GM23338 (cell line): ENCODE data around the gene COPS2. TPM values are rescaled to one million over a fixed set of nuclear protein-coding genes. Genes with fewer than 3 reads are reported as not detected.

Experiments
- ATAC-seq: fragments of 200-7000 bp; cut with Tn5 transposase; 3 replicates; pipeline ENCODE4 v1.9.1; 2020
- DNase-seq: peaks from one replicate; pipeline ENCODE4 v3.0.0-alpha.2; 2015; ENCODE audit warnings: low spot score
- H2AFZ ChIP-seq: fragments of 200-600 bp; sonication (generic); 2 replicates; pipeline ENCODE4 v1.8.0; 2016; ENCODE audit warnings: antibody characterized with exemption, mild to moderate bottlenecking, moderate library complexity
- H3F3A ChIP-seq: fragments of 200-600 bp; sonication (generic); replicated peaks from 2 replicates; pipeline ENCODE4 v1.8.0; 2017; ENCODE audit warnings: antibody characterized with exemption, mixed run types, low read depth
- H3K27ac ChIP-seq: fragments of 200-600 bp; sonication (generic); 2 replicates; pipeline ENCODE4 v1.6.1; 2016; ENCODE audit warnings: low read depth
- H3K27me3 ChIP-seq: fragments of 200-600 bp; sonication (generic); 2 replicates; pipeline ENCODE4 v1.8.0; 2016; ENCODE audit warnings: mild to moderate bottlenecking, mixed run types, moderate library complexity; ENCODE audit not compliant: insufficient read depth
- H3K36me3 ChIP-seq: fragments of 200-600 bp; sonication (generic); 2 replicates; pipeline ENCODE4 v1.8.0; 2016; ENCODE audit warnings: mild to moderate bottlenecking; ENCODE audit not compliant: insufficient read depth
- H3K4me1 ChIP-seq: fragments of 200-600 bp; sonication (generic); 2 replicates; pipeline ENCODE4 v1.8.0; 2016; ENCODE audit warnings: mild to moderate bottlenecking, moderate library complexity; ENCODE audit not compliant: insufficient read depth
- H3K4me2 ChIP-seq: fragments of 200-600 bp; sonication (generic); 2 replicates; pipeline ENCODE4 v1.7.1; 2017; ENCODE audit warnings: mixed run types
- H3K4me3 ChIP-seq: fragments of 200-600 bp; sonication (generic); 2 replicates; pipeline ENCODE4 v1.6.1; 2016; ENCODE audit warnings: mixed run types
- H3K79me2 ChIP-seq: fragments of 200-600 bp; sonication (generic); replicated peaks from 2 replicates; pipeline ENCODE4 v1.8.0; 2017; ENCODE audit warnings: mild to moderate bottlenecking; ENCODE audit not compliant: insufficient read depth
- H3K9me2 ChIP-seq: fragments of 200-600 bp; sonication (generic); 2 replicates; pipeline ENCODE4 v1.8.0; 2017; ENCODE audit not compliant: insufficient read depth
- H4K20me1 ChIP-seq: fragments of 200-600 bp; sonication (generic); replicated peaks from 2 replicates; pipeline ENCODE4 v1.8.0; 2017; ENCODE audit warnings: mild to moderate bottlenecking; ENCODE audit not compliant: insufficient read depth
- H3K27ac Mint-ChIP-seq: 2 replicates; pipeline ENCODE4 v1.8.0; 2020; ENCODE audit warnings: inconsistent platforms, mild to moderate bottlenecking, moderate library complexity, mixed read lengths
- H3K27me3 Mint-ChIP-seq: 3 replicates; pipeline ENCODE4 v1.8.0; 2022; ENCODE audit warnings: low read depth, mild to moderate bottlenecking, moderate library complexity, mixed read lengths, inconsistent platforms; ENCODE audit not compliant: insufficient read depth, poor library complexity
- H3K36me3 Mint-ChIP-seq: 3 replicates; pipeline ENCODE4 v1.8.0; 2021; ENCODE audit warnings: low read depth, mild to moderate bottlenecking, inconsistent platforms, moderate library complexity, mixed read lengths
- H3K4me1 Mint-ChIP-seq: 3 replicates; pipeline ENCODE4 v1.8.0; 2020; ENCODE audit warnings: mild to moderate bottlenecking, inconsistent platforms, mixed read lengths
- H3K4me3 Mint-ChIP-seq: 3 replicates; pipeline ENCODE4 v1.8.0; 2021; ENCODE audit warnings: moderate library complexity, mild to moderate bottlenecking, inconsistent platforms, mixed read lengths
- H3K9me3 Mint-ChIP-seq: 3 replicates; pipeline ENCODE4 v1.8.0; 2020; ENCODE audit warnings: moderate library complexity, mild to moderate bottlenecking, inconsistent platforms, mixed read lengths
- CREB1 ChIP-seq: fragments of 250-450 bp; sonication (Bioruptor Pico); IDR thresholded peaks from 2 replicates; pipeline ENCODE4 v1.5.0; 2020; ENCODE audit warnings: low read depth, mild to moderate bottlenecking, moderate library complexity
- ETS1 ChIP-seq: IDR thresholded peaks from 2 replicates; pipeline ENCODE4 v1.6.1; 2016; ENCODE audit warnings: antibody characterized with exemption
- EZH2 ChIP-seq: fragments of 200-600 bp; sonication (generic); IDR thresholded peaks from one replicate; pipeline ENCODE4 v1.8.0; 2017; ENCODE audit warnings: antibody characterized with exemption, mild to moderate bottlenecking, low read depth; ENCODE audit not compliant: unreplicated experiment
- EZH2phosphoT487 ChIP-seq: fragments of 200-600 bp; sonication (generic); IDR thresholded peaks from one replicate; pipeline ENCODE4 v1.8.1; 2018; ENCODE audit warnings: antibody characterized with exemption; ENCODE audit not compliant: unreplicated experiment
- JUNB ChIP-seq: IDR thresholded peaks from one replicate; pipeline ENCODE4 v1.6.1; 2016; ENCODE audit warnings: antibody characterized with exemption; ENCODE audit not compliant: unreplicated experiment
- NANOG ChIP-seq: IDR thresholded peaks from 2 replicates; pipeline ENCODE4 v1.6.1; 2016; ENCODE audit warnings: antibody characterized with exemption, borderline replicate concordance
- POLR2AphosphoS5 ChIP-seq: IDR thresholded peaks from 2 replicates; pipeline ENCODE4 v1.6.1; 2016; ENCODE audit warnings: antibody characterized with exemption, low read depth
- STAT1 ChIP-seq: IDR thresholded peaks from one replicate; pipeline ENCODE4 v1.6.1; 2016; ENCODE audit warnings: antibody characterized with exemption; ENCODE audit not compliant: unreplicated experiment
- ZNF114 ChIP-seq: fragments of 250-450 bp; sonication (Bioruptor Pico); IDR thresholded peaks from 2 replicates; pipeline ENCODE4 v1.5.0; 2020; ENCODE audit warnings: mild to moderate bottlenecking, moderate library complexity
- ZNF331 ChIP-seq: fragments of 250-450 bp; sonication (Bioruptor Pico); IDR thresholded peaks from 2 replicates; pipeline ENCODE4 v1.5.0; 2020; ENCODE audit warnings: low read depth, mild to moderate bottlenecking, moderate library complexity
- polyA plus RNA-seq: library from polyadenylated mRNA; unstranded; fragments of >200 nt; fragmentation: Nextera tagmentation; extraction: Ambion mirVana; gene quantifications from 2 replicates; pipeline ENCODE4 v1.2.1, GENCODE V29; 2016
- total RNA-seq: library from RNA; depleted of rRNA; stranded (reverse); fragments of >200 nt; shearing (Covaris generic); gene quantifications from 2 replicates; pipeline ENCODE4 v1.2.3, GENCODE V29; 2014
- TF ChIP-seq, protein P1 (sequence below): IDR thresholded peaks from one replicate; pipeline ENCODE4 v1.6.1; 2018; ENCODE audit warnings: antibody characterized with exemption; ENCODE audit not compliant: unreplicated experiment
- TF ChIP-seq, protein P2 (sequence below), 2 experiments: fragments of 200-600 bp in 1 of 2; sonication (generic) in 1 of 2; conservative IDR thresholded peaks; 2 replicates each; pipeline versions ENCODE4 v1.5.1 to v1.6.1; 2016 to 2017; ENCODE audit warnings: antibody characterized with exemption in 2 of 2, low read depth in 2 of 2, mild to moderate bottlenecking in 2 of 2, moderate library complexity in 1 of 2
- TF ChIP-seq, protein P3 (sequence below): fragments of 250-450 bp; sonication (Bioruptor Pico); IDR thresholded peaks from 2 replicates; pipeline ENCODE4 v1.5.0; 2020; ENCODE audit warnings: mild to moderate bottlenecking, moderate library complexity

Gene COPS2
- total and polyA plus RNA-seq, 2 experiments from 2014 or later: 38.7 to 67.3 TPM

- no peak overlapping the region for H2AFZ ChIP-seq
- Mint-ChIP-seq H3K27me3 (no peaks in the 10 kb centered on the region), H3K36me3 (peaks cover 57% of the 10 kb centered on the region), H3K4me3 (no peak overlapping the region), H3K4me1 (no peaks in the 10 kb centered on the region), H3K9me3 (no peaks in the 10 kb centered on the region), H3K27ac (no peak overlapping the region)
- H3K36me3 ChIP-seq: peaks cover 60% of the 10 kb centered on the region
- no peaks in the 10 kb centered on the region for H3F3A ChIP-seq
- H3K27me3 ChIP-seq: no peaks in the 10 kb centered on the region
- no peaks in the 10 kb centered on the region for H3K9me2 ChIP-seq
- ATAC-seq: no peak
- no peak overlapping the region for H3K4me3 ChIP-seq
- H3K27ac ChIP-seq: no peak overlapping the region
- DNase-seq: no peak
- H4K20me1 ChIP-seq: no peaks in the 10 kb centered on the region; the same call in 1 of the 2 replicates
- TF ChIP-seq, protein P1, sequence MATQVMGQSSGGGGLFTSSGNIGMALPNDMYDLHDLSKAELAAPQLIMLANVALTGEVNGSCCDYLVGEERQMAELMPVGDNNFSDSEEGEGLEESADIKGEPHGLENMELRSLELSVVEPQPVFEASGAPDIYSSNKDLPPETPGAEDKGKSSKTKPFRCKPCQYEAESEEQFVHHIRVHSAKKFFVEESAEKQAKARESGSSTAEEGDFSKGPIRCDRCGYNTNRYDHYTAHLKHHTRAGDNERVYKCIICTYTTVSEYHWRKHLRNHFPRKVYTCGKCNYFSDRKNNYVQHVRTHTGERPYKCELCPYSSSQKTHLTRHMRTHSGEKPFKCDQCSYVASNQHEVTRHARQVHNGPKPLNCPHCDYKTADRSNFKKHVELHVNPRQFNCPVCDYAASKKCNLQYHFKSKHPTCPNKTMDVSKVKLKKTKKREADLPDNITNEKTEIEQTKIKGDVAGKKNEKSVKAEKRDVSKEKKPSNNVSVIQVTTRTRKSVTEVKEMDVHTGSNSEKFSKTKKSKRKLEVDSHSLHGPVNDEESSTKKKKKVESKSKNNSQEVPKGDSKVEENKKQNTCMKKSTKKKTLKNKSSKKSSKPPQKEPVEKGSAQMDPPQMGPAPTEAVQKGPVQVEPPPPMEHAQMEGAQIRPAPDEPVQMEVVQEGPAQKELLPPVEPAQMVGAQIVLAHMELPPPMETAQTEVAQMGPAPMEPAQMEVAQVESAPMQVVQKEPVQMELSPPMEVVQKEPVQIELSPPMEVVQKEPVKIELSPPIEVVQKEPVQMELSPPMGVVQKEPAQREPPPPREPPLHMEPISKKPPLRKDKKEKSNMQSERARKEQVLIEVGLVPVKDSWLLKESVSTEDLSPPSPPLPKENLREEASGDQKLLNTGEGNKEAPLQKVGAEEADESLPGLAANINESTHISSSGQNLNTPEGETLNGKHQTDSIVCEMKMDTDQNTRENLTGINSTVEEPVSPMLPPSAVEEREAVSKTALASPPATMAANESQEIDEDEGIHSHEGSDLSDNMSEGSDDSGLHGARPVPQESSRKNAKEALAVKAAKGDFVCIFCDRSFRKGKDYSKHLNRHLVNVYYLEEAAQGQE: no peak
- no peak for TF ChIP-seq ZNF114 (CRISPR knock-in tag)
- TF ChIP-seq, protein P2, sequence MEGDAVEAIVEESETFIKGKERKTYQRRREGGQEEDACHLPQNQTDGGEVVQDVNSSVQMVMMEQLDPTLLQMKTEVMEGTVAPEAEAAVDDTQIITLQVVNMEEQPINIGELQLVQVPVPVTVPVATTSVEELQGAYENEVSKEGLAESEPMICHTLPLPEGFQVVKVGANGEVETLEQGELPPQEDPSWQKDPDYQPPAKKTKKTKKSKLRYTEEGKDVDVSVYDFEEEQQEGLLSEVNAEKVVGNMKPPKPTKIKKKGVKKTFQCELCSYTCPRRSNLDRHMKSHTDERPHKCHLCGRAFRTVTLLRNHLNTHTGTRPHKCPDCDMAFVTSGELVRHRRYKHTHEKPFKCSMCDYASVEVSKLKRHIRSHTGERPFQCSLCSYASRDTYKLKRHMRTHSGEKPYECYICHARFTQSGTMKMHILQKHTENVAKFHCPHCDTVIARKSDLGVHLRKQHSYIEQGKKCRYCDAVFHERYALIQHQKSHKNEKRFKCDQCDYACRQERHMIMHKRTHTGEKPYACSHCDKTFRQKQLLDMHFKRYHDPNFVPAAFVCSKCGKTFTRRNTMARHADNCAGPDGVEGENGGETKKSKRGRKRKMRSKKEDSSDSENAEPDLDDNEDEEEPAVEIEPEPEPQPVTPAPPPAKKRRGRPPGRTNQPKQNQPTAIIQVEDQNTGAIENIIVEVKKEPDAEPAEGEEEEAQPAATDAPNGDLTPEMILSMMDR (conservative IDR thresholded peaks at IDR 0.05; ENCODE audit: low read depth in 2 of 2): no peak
- TF ChIP-seq EZH2phosphoT487: no peak
- TF ChIP-seq, protein P3, sequence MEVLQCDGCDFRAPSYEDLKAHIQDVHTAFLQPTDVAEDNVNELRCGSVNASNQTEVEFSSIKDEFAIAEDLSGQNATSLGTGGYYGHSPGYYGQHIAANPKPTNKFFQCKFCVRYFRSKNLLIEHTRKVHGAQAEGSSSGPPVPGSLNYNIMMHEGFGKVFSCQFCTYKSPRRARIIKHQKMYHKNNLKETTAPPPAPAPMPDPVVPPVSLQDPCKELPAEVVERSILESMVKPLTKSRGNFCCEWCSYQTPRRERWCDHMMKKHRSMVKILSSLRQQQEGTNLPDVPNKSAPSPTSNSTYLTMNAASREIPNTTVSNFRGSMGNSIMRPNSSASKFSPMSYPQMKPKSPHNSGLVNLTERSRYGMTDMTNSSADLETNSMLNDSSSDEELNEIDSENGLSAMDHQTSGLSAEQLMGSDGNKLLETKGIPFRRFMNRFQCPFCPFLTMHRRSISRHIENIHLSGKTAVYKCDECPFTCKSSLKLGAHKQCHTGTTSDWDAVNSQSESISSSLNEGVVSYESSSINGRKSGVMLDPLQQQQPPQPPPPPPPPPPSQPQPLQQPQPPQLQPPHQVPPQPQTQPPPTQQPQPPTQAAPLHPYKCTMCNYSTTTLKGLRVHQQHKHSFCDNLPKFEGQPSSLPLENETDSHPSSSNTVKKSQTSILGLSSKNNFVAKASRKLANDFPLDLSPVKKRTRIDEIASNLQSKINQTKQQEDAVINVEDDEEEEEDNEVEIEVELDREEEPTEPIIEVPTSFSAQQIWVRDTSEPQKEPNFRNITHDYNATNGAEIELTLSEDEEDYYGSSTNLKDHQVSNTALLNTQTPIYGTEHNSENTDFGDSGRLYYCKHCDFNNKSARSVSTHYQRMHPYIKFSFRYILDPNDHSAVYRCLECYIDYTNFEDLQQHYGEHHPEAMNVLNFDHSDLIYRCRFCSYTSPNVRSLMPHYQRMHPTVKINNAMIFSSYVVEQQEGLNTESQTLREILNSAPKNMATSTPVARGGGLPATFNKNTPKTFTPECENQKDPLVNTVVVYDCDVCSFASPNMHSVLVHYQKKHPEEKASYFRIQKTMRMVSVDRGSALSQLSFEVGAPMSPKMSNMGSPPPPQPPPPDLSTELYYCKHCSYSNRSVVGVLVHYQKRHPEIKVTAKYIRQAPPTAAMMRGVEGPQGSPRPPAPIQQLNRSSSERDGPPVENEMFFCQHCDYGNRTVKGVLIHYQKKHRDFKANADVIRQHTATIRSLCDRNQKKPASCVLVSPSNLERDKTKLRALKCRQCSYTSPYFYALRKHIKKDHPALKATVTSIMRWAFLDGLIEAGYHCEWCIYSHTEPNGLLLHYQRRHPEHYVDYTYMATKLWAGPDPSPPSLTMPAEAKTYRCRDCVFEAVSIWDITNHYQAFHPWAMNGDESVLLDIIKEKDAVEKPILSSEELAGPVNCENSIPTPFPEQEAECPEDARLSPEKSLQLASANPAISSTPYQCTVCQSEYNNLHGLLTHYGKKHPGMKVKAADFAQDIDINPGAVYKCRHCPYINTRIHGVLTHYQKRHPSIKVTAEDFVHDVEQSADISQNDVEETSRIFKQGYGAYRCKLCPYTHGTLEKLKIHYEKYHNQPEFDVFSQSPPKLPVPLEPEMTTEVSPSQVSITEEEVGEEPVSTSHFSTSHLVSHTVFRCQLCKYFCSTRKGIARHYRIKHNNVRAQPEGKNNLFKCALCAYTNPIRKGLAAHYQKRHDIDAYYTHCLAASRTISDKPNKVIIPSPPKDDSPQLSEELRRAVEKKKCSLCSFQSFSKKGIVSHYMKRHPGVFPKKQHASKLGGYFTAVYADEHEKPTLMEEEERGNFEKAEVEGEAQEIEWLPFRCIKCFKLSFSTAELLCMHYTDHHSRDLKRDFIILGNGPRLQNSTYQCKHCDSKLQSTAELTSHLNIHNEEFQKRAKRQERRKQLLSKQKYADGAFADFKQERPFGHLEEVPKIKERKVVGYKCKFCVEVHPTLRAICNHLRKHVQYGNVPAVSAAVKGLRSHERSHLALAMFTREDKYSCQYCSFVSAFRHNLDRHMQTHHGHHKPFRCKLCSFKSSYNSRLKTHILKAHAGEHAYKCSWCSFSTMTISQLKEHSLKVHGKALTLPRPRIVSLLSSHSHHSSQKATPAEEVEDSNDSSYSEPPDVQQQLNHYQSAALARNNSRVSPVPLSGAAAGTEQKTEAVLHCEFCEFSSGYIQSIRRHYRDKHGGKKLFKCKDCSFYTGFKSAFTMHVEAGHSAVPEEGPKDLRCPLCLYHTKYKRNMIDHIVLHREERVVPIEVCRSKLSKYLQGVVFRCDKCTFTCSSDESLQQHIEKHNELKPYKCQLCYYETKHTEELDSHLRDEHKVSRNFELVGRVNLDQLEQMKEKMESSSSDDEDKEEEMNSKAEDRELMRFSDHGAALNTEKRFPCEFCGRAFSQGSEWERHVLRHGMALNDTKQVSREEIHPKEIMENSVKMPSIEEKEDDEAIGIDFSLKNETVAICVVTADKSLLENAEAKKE (CRISPR knock-in tag): no peak
- no peak for TF ChIP-seq EZH2
- no peak for TF ChIP-seq NANOG
- TF ChIP-seq ZNF331: no peak
- no peak for TF ChIP-seq CREB1
- TF ChIP-seq JUNB: no peak
- TF ChIP-seq ETS1: no peak
- no peak for TF ChIP-seq POLR2AphosphoS5
- TF ChIP-seq STAT1: no peak
- no peak overlapping the region for H3K4me2 ChIP-seq
- no peaks in the 10 kb centered on the region for H3K79me2 ChIP-seq
- H3K4me1 ChIP-seq: no peaks in the 10 kb centered on the region
These were observed 24.0 kb downstream of the COPS2 start for GRCh38 chr15:49131403-49131802.
